ENCODE data around the gene ORM1. TPM values are rescaled to one million over a fixed set of nuclear protein-coding genes. Genes with fewer than 3 reads are reported as not detected.

The ORM1 gene
- total RNA-seq, 1 experiment from 2014 or later, result 27.5 TPM

- Mint-ChIP-seq H3K27ac (ENCODE audit: unreplicated experiment) (no peak overlapping the region), H3K36me3 (ENCODE audit: insufficient read depth, unreplicated experiment) (peaks cover 31% of the 10 kb centered on the region), H3K9me3 (ENCODE audit: unreplicated experiment) (no peaks in the 10 kb centered on the region), H3K4me3 (ENCODE audit: unreplicated experiment) (no peak overlapping the region), H3K27me3 (ENCODE audit: insufficient read depth, unreplicated experiment) (no peaks in the 10 kb centered on the region), H3K4me1 (ENCODE audit: low read depth, unreplicated experiment) (no peaks in the 10 kb centered on the region)
- ChIA-PET POLR2A (no interaction called here), CTCF (no interaction called here)
- Histone ChIP-seq H3K36me3 (ENCODE audit: control insufficient read depth, insufficient read depth, low read length) (no peaks in the 10 kb centered on the region), H3K9me3 (no peaks in the 10 kb centered on the region), H3K27me3 (replicated peaks; ENCODE audit: control insufficient read depth, insufficient read depth, low read length) (no peaks in the 10 kb centered on the region), H3K4me1 (peaks cover 4% of the 10 kb centered on the region; the same call in 1 of the 2 replicates), H3K4me3 (ENCODE audit: low read depth, low read length) (no peak overlapping the region)
- intact Hi-C loops (cut with micrococcal nuclease; ENCODE audit: unreplicated experiment), result no loop called here
- DNase-seq, result no peak
- TF ChIP-seq CTCF (IDR thresholded peaks at IDR 0.05; ENCODE audit: insufficient read depth in 1 of 2, low read depth in 1 of 2, low read length in 1 of 2, severe bottlenecking in 1 of 2, unreplicated experiment in 1 of 2), result no peak
- no TSS peak for BruUV-seq (replicated peaks)
Measured at GRCh38 chr9:114359801-114360200, 36.9 kb downstream of the ORM1 start.

- Histone ChIP-seq H3K9me3 (no peaks in the 10 kb centered on the region), H3K36me3 (ENCODE audit: control insufficient read depth, insufficient read depth, low read length) (no peaks in the 10 kb centered on the region), H3K4me3 (ENCODE audit: low read depth, low read length) (no peak overlapping the region), H3K4me1 (peaks cover 8% of the 10 kb centered on the region), H3K27me3 (replicated peaks; ENCODE audit: control insufficient read depth, insufficient read depth, low read length) (no peaks in the 10 kb centered on the region)
- Mint-ChIP-seq H3K27me3 (ENCODE audit: insufficient read depth, unreplicated experiment) (no peaks in the 10 kb centered on the region), H3K9me3 (ENCODE audit: unreplicated experiment) (no peaks in the 10 kb centered on the region), H3K4me1 (ENCODE audit: low read depth, unreplicated experiment) (peaks cover 7% of the 10 kb centered on the region), H3K27ac (ENCODE audit: unreplicated experiment) (no peak overlapping the region), H3K36me3 (ENCODE audit: insufficient read depth, unreplicated experiment) (peaks cover 29% of the 10 kb centered on the region), H3K4me3 (ENCODE audit: unreplicated experiment) (no peak overlapping the region)
- intact Hi-C loops (cut with micrococcal nuclease; ENCODE audit: unreplicated experiment), result no loop called here
- DNase-seq, result no peak
- ChIA-PET CTCF (no interaction called here), POLR2A (no interaction called here)
- TF ChIP-seq CTCF (IDR thresholded peaks at IDR 0.05; ENCODE audit: insufficient read depth in 1 of 2, low read depth in 1 of 2, low read length in 1 of 2, severe bottlenecking in 1 of 2, unreplicated experiment in 1 of 2), result no peak
- no TSS peak for BruUV-seq (replicated peaks)
Measured at GRCh38 chr9:114361542-114361941, 38.6 kb downstream of the ORM1 start.

GRCh38 chr9:114362394-114362793 lies 39.5 kb downstream of the ORM1 start:
- POLR2A ChIA-PET, result no interaction called here
- BruUV-seq (replicated peaks), result no TSS peak
- Histone ChIP-seq H3K9me3 (no peaks in the 10 kb centered on the region), H3K36me3 (ENCODE audit: control insufficient read depth, insufficient read depth, low read length) (no peaks in the 10 kb centered on the region), H3K4me1 (peaks cover 13% of the 10 kb centered on the region), H3K4me3 (ENCODE audit: low read depth, low read length) (no peak overlapping the region), H3K27me3 (replicated peaks; ENCODE audit: control insufficient read depth, insufficient read depth, low read length) (no peaks in the 10 kb centered on the region)
- DNase-seq, result no peak
- intact Hi-C loops (cut with micrococcal nuclease; ENCODE audit: unreplicated experiment), result no loop called here
- Mint-ChIP-seq H3K9me3 (ENCODE audit: unreplicated experiment) (no peaks in the 10 kb centered on the region), H3K4me3 (ENCODE audit: unreplicated experiment) (no peak overlapping the region), H3K4me1 (ENCODE audit: low read depth, unreplicated experiment) (peaks cover 13% of the 10 kb centered on the region), H3K36me3 (ENCODE audit: insufficient read depth, unreplicated experiment) (peaks cover 27% of the 10 kb centered on the region), H3K27ac (ENCODE audit: unreplicated experiment) (no peak overlapping the region), H3K27me3 (ENCODE audit: insufficient read depth, unreplicated experiment) (no peaks in the 10 kb centered on the region)
- CTCF ChIA-PET, result no interaction called here
- TF ChIP-seq CTCF (IDR thresholded peaks at IDR 0.05; ENCODE audit: insufficient read depth in 1 of 2, low read depth in 1 of 2, low read length in 1 of 2, severe bottlenecking in 1 of 2, unreplicated experiment in 1 of 2), result no peak

Measured in Caco-2 (cell line).